HUES6 (cell line): ENCODE data around the gene GAB2.

ENCODE experiments used
- H3K27ac ChIP-seq: 2 replicates; pipeline ENCODE4 v1.7.0; 2013; ENCODE audit warnings: low read depth, mild to moderate bottlenecking, low read length, inconsistent platforms
- H3K27me3 ChIP-seq: 2 replicates; pipeline ENCODE4 v1.6.1; 2013; ENCODE audit warnings: low read length; ENCODE audit not compliant: control insufficient read depth, insufficient read depth
- H3K36me3 ChIP-seq: 2 replicates; pipeline ENCODE4 v1.6.1; 2013; ENCODE audit warnings: low read length; ENCODE audit not compliant: control insufficient read depth, insufficient read depth
- H3K4me1 ChIP-seq: 2 replicates; pipeline ENCODE4 v1.6.1; 2013; ENCODE audit warnings: low read length; ENCODE audit not compliant: control insufficient read depth, insufficient read depth
- H3K4me3 ChIP-seq: 2 replicates; pipeline ENCODE4 v1.5.1; 2013; ENCODE audit warnings: low read depth, low read length
- H3K9ac ChIP-seq: one replicate; pipeline ENCODE4 v1.6.1; 2013; ENCODE audit warnings: mild to moderate bottlenecking, low read length
- H3K9me3 ChIP-seq: 2 replicates; pipeline ENCODE4 v1.6.1; 2013; ENCODE audit warnings: low read depth, low read length; ENCODE audit not compliant: control insufficient read depth, insufficient read depth

The GAB2 gene

GRCh38 chr11:78200061-78200460, 217.6 kb downstream of the GAB2 start:
- Histone ChIP-seq H3K9ac (no peak overlapping the region), H3K9me3 (no peaks in the 10 kb centered on the region), H3K27ac (no peak overlapping the region), H3K36me3 (peaks cover 12% of the 10 kb centered on the region), H3K27me3 (no peaks in the 10 kb centered on the region), H3K4me3 (no peak overlapping the region), H3K4me1 (0 out of 2 replicates have a peak, but pooled peaks cover 3% of the 10 kb centered on the region)

DNA sequence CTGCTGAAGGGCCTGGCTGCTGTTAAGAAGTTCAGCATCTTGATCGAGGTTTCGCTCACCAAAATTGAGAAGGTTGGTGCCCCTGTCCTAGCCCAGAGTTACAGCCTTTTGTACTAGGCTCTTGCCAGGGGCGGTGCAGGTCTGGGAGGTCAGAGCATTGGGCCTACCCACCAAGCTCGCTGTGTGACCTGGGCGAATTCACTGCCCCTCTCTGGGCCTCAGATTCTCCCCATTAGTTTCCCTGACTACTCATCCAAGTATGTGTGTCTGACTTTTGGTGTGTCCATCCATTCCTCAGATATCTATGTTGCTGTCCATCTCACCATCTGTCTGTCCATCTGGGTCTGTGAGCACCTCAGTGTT, 218.0 kb downstream of the GAB2 start:
- H3K36me3 ChIP-seq, result peaks cover 12% of the 10 kb centered on the region
- H3K4me3 ChIP-seq, result no peak overlapping the region
- no peaks in the 10 kb centered on the region for H3K27me3 ChIP-seq
- H3K9me3 ChIP-seq, result no peaks in the 10 kb centered on the region
- no peak overlapping the region for H3K9ac ChIP-seq
- 0 out of 2 replicates have a peak, but pooled peaks cover 3% of the 10 kb centered on the region for H3K4me1 ChIP-seq
- H3K27ac ChIP-seq, result no peak overlapping the region

- no peaks in the 10 kb centered on the region for H3K9me3 ChIP-seq
- H3K27ac ChIP-seq, result no peak overlapping the region
- H3K9ac ChIP-seq, result no peak overlapping the region
- 0 out of 2 replicates have a peak, but pooled peaks cover 3% of the 10 kb centered on the region for H3K4me1 ChIP-seq
- H3K27me3 ChIP-seq, result no peaks in the 10 kb centered on the region
- H3K4me3 ChIP-seq, result no peak overlapping the region
- H3K36me3 ChIP-seq, result peaks cover 12% of the 10 kb centered on the region
These were observed 218.5 kb downstream of the GAB2 start for GRCh38 chr11:78199015-78199652.

DNA sequence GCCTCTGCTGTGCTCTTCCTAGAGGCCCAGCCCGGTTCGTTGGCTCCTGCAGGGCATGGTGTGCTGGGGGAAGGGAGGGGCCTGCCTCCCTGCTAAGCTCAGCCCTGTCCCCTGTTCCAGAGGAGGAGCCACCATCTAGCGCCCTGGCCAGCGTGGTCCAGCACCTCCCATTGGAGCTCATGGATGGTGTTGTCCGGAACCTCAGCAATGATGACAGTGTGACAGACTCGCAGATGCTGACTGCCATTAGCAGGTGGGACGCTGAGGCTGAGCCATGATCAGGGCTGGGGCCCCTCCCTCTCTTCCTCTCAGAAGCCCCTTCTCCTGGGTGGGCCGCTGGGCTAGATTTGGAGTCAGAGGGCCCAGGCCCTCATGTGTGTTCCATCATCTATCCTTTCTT, 219.8 kb downstream of the GAB2 start:
- peaks cover 12% of the 10 kb centered on the region for H3K36me3 ChIP-seq
- no peak overlapping the region for H3K27ac ChIP-seq
- no peaks in the 10 kb centered on the region for H3K9me3 ChIP-seq
- no peak overlapping the region for H3K4me3 ChIP-seq
- H3K27me3 ChIP-seq, result no peaks in the 10 kb centered on the region
- H3K4me1 ChIP-seq, result 0 out of 2 replicates have a peak, but pooled peaks cover 3% of the 10 kb centered on the region
- H3K9ac ChIP-seq, result no peak overlapping the region

DNA sequence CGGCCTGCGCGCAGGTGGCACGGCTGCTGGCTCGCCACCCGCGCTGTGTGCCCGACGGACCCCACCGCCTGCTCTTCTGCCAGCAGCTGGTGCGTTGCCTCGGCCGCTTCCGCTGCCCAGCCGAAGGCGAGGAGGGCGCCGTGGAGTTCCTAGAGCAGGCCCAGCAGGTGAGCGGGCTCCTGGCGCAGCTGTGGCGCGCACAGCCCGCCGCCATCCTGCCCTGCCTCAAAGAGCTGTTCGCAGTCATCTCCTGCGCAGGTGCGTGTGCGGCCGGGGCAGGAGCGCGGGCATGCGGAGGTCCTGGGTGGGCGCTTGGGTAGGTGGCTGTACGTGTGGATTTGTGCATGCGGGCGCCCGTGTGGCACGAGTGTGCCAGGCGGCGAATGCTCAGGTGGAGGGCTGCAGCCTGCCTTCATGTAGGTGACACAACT, 220.9 kb downstream of the GAB2 start:
- no peaks in the 10 kb centered on the region for H3K9me3 ChIP-seq
- no peak overlapping the region for H3K9ac ChIP-seq
- no peaks in the 10 kb centered on the region for H3K4me1 ChIP-seq
- H3K4me3 ChIP-seq, result no peak overlapping the region
- peaks cover 12% of the 10 kb centered on the region for H3K36me3 ChIP-seq
- H3K27ac ChIP-seq, result no peak overlapping the region
- H3K27me3 ChIP-seq, result no peaks in the 10 kb centered on the region

DNA sequence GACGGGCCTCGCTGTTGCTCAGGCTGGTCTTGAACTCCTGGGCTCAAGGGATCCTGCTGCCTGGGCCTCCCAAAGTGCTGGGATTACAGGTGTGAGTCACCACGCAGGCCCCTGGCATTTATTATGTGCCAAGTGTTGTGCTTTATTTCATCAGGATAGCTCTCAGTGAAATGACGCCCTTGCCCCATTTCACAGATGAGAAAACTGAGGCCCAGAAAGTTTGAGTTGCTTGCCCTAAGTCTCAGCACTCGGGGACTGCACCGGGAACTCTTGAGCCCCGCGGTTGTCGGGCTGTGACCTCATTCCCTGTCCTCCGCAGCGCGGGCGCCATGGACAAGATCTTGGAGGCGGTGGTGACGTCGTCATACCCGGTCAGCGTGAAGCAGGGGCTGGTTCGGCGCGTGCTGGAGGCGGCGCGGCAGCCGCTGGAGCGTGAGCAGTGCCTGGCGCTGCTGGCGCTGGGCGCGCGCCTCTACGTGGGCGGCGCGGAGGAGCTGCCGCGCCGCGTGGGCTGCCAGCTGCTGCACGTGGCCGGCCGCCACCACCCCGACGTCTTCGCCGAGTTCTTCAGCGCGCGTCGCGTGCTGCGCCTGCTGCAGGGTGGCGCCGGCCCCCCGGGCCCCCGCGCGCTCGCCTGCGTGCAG, 221.6 kb downstream of the GAB2 start:
- Histone ChIP-seq H3K27me3 (no peaks in the 10 kb centered on the region), H3K36me3 (peaks cover 9% of the 10 kb centered on the region), H3K9me3 (no peaks in the 10 kb centered on the region), H3K4me3 (no peak overlapping the region), H3K27ac (no peak overlapping the region), H3K9ac (no peak overlapping the region), H3K4me1 (no peaks in the 10 kb centered on the region)

- Histone ChIP-seq H3K27ac (no peak overlapping the region), H3K9ac (no peak overlapping the region), H3K36me3 (no peaks in the 10 kb centered on the region), H3K4me1 (peaks cover 3% of the 10 kb centered on the region; the same call in 1 of the 2 replicates), H3K27me3 (no peaks in the 10 kb centered on the region), H3K9me3 (no peaks in the 10 kb centered on the region), H3K4me3 (no peak overlapping the region)
These were observed 223.1 kb downstream of the GAB2 start for GRCh38 chr11:78194490-78194889.

DNA sequence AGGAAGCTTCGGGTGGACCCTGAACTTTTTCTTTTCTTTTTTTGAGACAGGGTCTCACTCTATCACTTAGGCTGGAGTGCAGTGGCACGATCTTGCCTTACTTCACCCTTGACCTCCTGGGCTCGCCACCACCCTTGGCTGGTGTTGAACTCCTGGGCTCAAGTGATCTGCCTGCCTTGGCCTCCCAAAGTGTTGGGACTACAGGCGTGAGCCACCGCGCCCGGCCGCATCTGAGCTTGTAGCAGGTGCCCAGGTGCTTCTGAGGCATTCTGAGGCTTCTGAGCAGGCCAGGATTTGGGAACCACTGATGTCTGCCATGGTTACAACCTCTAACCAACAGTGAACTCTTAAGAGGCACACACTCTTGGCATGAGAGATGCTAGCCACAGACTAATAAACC, 223.8 kb downstream of the GAB2 start:
- Histone ChIP-seq H3K4me1 (peaks cover 5% of the 10 kb centered on the region; the same call in 1 of the 2 replicates), H3K36me3 (no peaks in the 10 kb centered on the region), H3K27ac (no peak overlapping the region), H3K27me3 (no peaks in the 10 kb centered on the region), H3K4me3 (no peak overlapping the region), H3K9ac (no peak overlapping the region), H3K9me3 (no peaks in the 10 kb centered on the region)

DNA sequence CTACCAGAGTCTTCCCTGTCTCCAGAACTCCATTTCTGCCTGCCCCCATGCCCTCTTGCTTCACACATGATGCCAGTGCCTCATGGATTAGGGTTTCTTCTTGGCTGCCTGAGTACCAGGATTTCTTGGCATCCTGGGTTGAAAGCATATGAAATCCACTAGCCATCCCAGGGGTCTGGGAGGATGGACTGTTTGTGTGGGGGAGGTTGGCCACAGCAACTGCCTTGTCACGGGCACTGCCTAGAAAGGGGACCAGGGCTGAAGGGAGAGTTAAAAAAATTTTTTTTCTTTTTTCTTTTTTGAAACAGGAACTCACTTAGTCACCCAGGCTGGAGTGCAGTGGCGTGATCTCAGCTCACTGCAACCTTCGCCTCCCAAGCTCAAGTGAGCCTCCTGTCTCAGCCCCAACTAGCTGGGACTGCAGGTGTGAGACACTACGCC, 224.7 kb downstream of the GAB2 start:
- Histone ChIP-seq H3K4me1 (peaks cover 5% of the 10 kb centered on the region; the same call in 1 of the 2 replicates), H3K27me3 (no peaks in the 10 kb centered on the region), H3K36me3 (no peaks in the 10 kb centered on the region), H3K27ac (no peak overlapping the region), H3K9me3 (no peaks in the 10 kb centered on the region), H3K4me3 (no peak overlapping the region), H3K9ac (no peak overlapping the region)

DNA sequence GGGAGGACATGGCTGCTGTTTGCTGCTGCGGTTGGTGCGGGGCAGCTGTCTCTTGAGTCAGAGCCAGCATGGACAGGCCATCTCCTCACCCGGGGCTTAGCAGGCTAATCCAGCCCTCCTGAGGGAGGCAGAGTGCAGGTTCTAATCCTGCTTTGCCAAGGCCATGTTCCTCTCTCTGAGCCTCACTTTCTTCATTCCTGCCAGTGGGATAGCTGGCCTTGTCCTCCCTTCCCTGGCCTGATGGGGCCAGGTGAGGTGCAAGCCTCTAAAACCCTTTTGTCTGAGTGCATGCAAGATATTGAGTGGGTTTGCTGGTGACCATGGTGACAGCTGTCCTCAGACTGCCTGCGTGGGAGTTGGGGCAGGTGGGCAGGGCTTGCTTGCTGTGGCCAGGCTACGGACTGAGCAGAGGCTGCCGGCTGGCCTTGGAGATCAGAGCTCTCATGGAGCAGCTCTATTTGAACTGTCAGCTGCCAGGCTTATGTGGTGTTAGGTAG, 225.3 kb downstream of the GAB2 start:
- H3K27me3 ChIP-seq, result no peaks in the 10 kb centered on the region
- H3K4me1 ChIP-seq, result peaks cover 11% of the 10 kb centered on the region
- H3K4me3 ChIP-seq, result no peak overlapping the region
- H3K27ac ChIP-seq, result no peak overlapping the region
- no peak overlapping the region for H3K9ac ChIP-seq
- H3K9me3 ChIP-seq, result no peaks in the 10 kb centered on the region
- H3K36me3 ChIP-seq, result no peaks in the 10 kb centered on the region

- no peak overlapping the region for H3K4me3 ChIP-seq
- peaks cover 14% of the 10 kb centered on the region for H3K4me1 ChIP-seq
- no peaks in the 10 kb centered on the region for H3K36me3 ChIP-seq
- no peaks in the 10 kb centered on the region for H3K9me3 ChIP-seq
- H3K27me3 ChIP-seq, result no peaks in the 10 kb centered on the region
- H3K27ac ChIP-seq, result no peak overlapping the region
- H3K9ac ChIP-seq, result no peak overlapping the region
These were observed 226.6 kb downstream of the GAB2 start for GRCh38 chr11:78190871-78191538.
